OCI-LY7 (cell line): ENCODE results near the gene KRT79.
"Not testable (repeated sequence)": the region's sequence is repeated elsewhere in the genome, so short reads cannot be mapped to it uniquely, and the experiment has no call there.

Experiments
- CTCF ChIP-seq: fragments of 200-600 bp; sonication (generic); conservative IDR thresholded peaks from 2 replicates; pipeline ENCODE4 v1.5.1; 2014; ENCODE audit warnings: mild to moderate bottlenecking, antibody characterized with exemption, low read length, moderate library complexity, mixed read lengths
- EZH2phosphoT487 ChIP-seq: fragments of 200-600 bp; sonication (generic); IDR thresholded peaks from 2 replicates; pipeline ENCODE4 v1.6.1; 2018; ENCODE audit warnings: low read depth, borderline replicate concordance, mild to moderate bottlenecking, mixed run types, antibody characterized with exemption, low read length, moderate library complexity, mixed read lengths

DNA sequence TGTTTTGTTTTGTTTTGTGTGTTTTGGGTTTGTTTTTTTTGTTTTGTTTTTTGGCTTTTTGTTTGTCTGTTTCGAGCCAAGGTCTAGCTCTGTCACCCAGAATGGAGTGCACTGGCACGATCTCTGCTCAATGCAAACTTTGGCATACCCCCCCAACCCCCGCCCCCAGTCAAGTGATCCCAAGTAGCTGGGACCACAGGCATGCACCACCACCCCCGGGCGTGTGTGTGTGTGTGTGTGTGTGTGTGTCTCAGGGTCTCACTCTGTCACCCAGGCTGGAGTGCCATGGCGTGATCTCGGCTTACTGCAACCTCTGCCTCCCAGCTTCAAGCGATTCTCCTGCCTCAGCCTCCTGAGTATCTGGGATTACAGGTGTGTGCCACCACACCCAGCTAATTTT is 46.4 kb upstream of the KRT79 start:
- TF ChIP-seq CTCF, EZH2phosphoT487: not testable (repeated sequence)
